NCI-H2029 (cell line): ENCODE data around the gene SIVA1.

Experiments
- DNase-seq: peaks from one replicate; lab custom pipeline; 2025; lab: John Stamatoyannopoulos, UW

Gene SIVA1

DNA sequence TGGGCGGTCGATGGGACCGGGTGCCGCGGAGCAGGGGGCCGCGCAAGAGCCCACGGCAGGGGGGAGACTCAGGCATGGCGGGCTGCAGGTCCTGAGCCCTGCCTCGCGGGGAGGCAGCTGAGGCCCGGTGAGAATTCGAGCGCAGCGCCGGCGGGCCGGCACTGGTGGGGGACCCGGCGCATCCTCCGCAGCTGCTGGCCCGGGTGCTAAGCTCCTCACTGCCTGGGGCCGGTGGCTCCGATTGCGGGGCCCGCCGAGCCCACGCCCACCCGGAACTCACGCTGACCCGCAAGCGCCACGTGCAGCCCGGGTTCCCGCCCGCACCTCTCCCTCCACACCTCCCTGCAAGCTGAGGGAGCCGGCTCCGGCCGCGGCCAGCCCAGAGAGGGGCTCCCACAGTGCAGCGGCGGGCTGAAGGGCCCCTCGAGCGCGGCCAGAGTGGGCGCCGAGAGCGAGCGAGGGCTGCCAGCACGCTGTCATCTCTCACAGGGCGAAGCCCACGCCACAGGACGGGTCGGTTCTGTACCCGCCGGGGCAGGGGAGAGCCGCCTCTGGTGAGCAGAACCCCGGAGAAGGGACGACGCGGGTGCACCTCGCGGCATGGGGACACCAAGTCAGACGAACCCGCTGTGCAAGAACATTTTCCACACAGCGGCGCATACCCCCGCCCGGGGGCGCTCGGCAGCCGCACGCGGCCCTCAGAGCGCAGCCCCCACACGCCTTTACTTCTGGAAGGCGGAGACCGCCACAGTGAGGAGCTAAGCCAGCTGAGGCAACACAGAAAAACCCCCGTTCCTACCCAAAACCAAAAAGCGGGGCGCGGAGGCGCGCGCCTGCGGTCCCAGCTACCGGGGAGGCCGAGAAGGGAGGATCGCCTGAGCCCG, 1.2 kb upstream of the SIVA1 start:
- DNase-seq = no peak

- DNase-seq = no peak
These were observed 568 bp upstream of the SIVA1 start for GRCh38 chr14:104752423-104752734.

- no peak for DNase-seq
These were observed 723 bp downstream of the SIVA1 start for GRCh38 chr14:104753528-104754212.

DNA sequence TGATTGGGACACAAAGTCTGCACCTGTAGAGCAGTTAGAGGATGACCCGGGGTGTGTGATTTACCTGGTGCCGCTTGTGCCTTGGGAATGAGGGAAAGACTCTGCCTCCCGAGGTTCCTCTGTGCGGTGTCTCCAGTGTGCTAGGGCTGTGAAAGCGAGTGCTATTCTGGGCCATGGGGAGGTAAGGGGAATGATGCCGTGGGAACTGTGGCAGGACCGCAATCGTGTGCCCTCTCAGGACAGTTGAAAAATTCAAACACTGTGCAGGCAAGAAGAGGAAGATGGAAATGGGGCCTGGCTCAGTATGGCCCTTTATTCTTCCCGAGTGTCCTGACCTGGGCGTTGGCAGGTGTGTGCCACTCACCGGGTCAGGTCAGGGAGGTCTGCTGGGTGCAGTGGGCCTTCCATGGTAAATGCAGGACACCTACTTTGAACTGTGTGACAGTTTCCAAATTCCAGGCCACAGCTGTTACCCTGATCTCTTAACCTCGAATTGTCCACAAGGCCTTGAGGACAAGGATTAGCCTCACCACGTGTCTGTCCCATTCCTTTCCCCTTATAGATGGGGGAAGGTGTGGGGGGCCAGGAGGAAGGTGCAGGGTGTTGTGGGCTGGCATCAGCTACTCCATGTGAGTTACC, 1.4 kb downstream of the SIVA1 start:
- DNase-seq = no peak

- DNase-seq = no peak
These were observed 2.7 kb downstream of the SIVA1 start for GRCh38 chr14:104755621-104756020.

- DNase-seq = no peak
These were observed 3.7 kb downstream of the SIVA1 start for GRCh38 chr14:104756477-104757237.

GRCh38 chr14:104757238-104757585, 4.3 kb downstream of the SIVA1 start:
- DNase-seq = no peak

- no peak for DNase-seq
These were observed 4.9 kb downstream of the SIVA1 start for GRCh38 chr14:104757681-104758392.

- DNase-seq = no peak
These were observed 6.3 kb downstream of the SIVA1 start for GRCh38 chr14:104758981-104759969.

- no peak for DNase-seq
These were observed 12.6 kb downstream of the SIVA1 start for GRCh38 chr14:104765517-104765916.

DNA sequence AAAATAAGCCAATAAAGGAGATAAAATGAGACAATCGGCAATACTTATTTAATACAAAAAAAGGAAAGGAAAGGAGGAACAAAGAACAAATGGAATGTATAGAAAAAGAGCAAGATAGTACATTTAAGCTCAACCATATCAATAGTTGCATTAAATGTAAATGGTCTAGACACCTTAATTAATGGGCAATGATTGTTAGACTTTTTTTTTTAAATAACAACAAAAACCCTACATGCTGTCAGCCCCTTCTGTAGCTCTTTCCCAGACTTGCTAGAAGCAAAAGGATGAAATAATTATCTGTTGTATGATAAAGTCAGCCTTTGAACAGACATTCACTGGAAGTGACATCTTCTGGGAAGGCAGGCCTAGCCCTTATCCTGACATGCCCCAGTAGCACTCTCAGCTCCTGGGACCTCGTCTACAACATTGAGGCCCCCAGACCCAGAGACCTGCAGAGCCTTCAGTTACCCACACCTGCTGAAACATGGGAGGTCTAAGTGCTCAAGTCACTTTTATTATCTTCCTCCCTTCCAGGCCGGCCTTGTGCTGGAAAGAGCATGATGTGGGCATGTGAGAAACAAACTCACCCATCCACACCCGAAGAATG, 13.4 kb downstream of the SIVA1 start:
- DNase-seq = no peak

DNA sequence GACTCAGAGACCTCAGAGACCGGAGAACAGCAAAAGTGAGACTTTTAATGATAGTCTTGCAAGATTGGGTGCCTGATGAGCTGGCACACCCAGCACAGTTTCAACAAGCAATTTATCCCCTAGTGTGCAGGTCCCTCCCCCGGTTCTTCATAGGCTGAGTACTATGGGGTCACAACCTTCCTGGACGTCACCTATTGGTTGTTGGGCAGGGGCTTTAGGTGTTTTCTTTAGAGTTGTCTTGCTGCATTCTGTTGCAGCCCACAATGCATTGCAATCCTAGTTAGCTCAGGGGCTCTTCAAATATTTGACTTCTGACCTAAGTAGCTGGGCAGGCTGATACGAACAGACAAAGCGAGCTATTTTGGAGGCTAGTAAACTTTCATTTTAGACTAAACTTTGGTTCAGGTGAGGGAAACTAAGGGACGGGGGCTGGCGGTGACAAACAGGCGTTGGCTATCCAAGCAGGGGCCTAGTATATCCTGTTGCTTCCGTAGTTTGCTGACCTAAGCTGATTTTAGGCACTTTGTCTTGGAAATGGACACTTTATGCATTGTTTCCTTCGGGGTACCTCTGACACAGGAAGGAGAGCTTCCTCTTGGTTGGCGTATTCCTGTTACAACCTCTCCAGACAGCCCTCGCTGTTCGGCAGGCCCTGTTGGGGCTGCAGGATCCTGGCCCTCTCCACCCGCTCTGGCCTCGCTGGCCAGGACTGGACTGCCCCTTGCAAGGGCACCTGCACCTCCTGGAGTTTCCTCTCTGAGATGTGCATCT, 14.1 kb downstream of the SIVA1 start:
- DNase-seq = no peak

DNA sequence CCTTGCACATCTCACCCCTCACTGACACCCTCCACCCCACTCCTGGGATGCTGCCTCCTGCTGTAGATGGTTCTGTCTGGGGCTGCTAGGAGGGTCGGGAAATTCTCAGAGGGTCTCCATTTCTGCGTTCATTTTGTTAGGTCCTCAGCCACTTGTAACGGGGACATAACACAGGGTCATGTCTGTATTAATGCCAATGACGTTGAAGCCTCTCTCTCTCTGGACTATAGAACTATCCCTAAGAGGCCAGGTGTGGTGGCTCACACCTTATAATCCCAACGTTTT, 14.6 kb downstream of the SIVA1 start:
- DNase-seq = no peak

GRCh38 chr14:104768437-104769323, 15.7 kb downstream of the SIVA1 start:
- peak; percentile 9 for DNase-seq

GRCh38 chr14:104769324-104770071, 16.6 kb downstream of the SIVA1 start:
- no peak for DNase-seq

- DNase-seq = no peak
These were observed 17.2 kb downstream of the SIVA1 start for GRCh38 chr14:104770072-104770579.

GRCh38 chr14:104770851-104771272, 17.9 kb downstream of the SIVA1 start:
- DNase-seq = no peak

GRCh38 chr14:104771374-104771773, 18.4 kb downstream of the SIVA1 start:
- DNase-seq = no peak
